Inferior parietal cortex (tissue), 1 donor: ENCODE measurements around the gene ADAMTS1.
A peak's percentile ranks its signal among the peaks of the same experiment; 100 is the strongest.
"Not testable (repeated sequence)": the region's sequence is repeated elsewhere in the genome, so short reads cannot be mapped to it uniquely, and the experiment has no call there.

Experiments used
- DNase-seq: peaks from one replicate; pipeline ENCODE4 v3.0.0-alpha.2; 2016; ENCODE audit errors: extremely low spot score

The ADAMTS1 gene

DNA sequence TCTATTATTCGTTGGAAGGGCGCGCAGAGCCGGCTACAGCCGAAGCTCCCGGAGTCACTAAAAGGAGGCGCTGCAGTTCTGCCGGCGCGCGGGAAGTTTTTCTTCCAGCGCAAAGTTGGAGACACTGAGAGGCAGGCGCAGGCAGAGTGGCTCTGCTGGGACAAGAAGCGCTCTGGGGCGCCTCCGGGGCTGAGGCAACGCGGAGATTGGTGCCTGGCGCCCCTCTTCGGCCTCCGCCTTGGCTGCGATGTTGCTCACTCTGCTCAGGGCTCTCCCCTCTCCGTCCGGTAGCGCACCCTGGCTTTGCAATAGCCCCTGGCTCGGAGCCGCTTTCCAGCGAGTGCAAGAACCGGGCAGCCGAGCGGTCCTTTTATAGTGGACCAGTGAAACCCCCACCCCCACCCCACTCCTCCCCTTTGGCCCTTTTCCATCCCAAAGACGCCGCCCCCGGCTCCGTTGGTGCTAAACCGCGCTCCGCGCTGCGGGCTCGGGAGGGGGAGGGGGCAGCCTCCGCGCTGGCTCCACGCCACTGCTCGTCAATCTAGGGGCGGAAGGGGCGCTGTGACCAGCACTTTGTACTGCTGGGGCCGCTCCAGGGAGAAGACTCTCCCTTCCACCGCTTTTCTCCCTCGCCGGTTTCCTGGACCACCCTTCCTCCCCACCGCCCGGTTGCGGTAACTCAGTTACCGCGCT is at the start of gene ADAMTS1:
Gene ADAMTS1, minus strand, starts transcription at position 344 of the 693 bp plus-strand sequence. CDS start 455 bp downstream, outside the sequence.
- DNase-seq: peak; percentile 87

DNA sequence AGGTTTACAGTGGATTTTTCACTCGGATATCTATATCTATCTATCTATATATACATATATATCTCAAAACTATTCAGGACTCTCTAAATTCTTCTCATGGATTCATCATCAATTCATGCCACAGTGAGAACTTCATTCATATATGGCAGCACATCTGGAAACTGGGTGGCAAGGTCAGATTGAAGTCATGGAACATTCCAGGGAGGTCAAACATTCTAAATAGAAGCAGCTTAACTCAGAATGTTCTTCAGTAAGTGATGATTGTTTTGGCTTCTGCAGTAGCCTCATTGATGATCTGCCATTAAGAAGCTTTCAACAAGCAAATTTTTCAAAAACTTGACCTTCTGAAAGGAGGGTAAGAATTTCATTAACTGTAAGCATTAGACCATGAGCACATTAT is 46.9 kb upstream of the ADAMTS1 start:
- DNase-seq: no peak

DNA sequence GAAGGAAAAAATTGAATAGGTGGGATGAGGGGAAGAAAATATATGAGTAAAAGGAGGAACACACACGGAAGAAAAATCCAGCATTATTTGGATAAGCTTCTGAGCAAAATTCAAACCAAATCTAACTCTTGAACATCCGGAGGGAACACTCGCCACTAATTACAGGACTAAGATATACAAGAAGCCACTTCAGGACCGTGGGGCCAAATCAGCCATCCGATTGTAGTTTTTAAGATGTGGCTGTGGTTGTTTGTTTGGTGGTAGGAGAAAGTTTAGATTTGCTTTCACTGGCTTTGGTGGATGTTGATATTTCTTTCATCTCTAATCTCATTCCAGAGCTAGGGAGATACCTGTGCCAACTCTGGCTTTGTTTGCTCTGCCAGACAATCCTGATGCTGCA is 43.7 kb upstream of the ADAMTS1 start:
- no peak for DNase-seq

DNA sequence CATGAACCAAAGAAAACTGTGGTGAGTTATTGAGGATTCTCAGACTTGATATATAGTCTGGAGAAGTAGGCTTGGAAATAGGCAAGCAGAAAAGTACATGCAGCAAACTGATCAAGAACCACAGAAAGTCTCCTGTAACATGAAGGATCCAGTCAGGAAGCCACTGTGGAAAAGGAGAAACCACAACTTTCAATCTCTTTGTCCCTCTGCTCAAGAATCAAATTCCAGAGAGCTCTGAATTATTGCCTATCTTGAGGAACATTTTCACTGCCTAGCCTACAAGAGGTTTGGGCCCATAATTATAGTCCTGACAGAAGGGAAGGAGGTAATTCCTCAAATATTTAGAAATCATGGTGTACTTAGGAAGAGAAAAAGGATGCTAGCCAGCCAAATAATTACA is 43.0 kb upstream of the ADAMTS1 start:
- DNase-seq: no peak

DNA sequence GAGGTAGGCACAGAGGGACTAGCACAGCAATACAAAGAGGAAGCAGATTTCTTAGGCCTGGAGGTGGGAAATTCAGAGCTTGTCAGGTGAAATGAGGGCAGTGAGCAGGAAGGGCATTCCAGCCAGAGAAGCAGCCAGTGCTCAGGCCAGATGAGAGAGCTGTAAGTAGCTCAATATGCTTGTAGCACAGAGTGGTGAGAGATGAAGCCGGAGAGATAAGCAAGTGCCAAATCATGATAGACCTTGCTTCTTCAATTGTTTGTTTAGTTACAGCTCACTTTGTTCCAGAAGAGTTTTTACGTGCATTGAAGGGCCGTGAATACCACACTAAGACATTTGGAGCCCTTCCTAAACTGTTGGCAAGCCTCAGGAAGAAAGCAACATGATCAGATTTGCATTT is 42.0 kb upstream of the ADAMTS1 start:
- DNase-seq: no peak

DNA sequence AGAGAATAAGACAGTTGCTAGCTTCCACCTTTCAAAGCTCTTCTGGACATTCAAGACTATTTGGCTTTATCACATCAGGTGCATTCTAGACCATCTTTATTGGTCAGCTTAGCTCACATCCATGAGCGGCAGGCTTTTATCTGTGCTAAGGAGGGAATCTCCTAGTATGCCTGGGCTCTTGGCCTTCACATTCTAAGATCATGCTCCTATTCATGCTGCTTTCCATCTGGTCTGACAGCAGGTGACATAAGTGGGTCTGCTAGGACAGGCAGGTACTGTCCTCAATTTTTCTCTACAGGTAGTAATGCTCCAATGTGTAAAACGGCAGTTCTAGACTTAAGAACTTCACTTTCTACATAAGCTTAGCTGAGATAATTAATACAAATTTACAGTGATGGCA is 39.2 kb upstream of the ADAMTS1 start:
- no peak for DNase-seq

DNA sequence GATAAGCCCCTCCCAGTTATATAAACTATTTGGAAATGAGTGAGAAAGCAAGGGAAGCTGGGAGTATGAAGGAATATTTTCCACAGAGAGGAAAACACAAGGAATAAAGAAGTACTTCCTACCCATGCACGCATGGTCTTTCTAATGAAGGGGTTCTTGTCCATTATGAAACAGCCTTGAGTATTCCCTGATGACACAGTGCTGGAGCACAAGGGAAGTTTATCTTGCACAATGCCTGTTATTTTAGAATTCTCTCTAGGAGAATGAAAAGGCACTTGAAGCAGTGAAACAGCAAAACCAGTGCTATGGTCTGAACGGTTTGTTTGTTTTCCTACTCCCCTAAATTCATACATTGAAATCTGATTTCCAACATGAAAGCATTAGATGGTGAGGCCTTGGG is 38.6 kb upstream of the ADAMTS1 start:
- DNase-seq: no peak

DNA sequence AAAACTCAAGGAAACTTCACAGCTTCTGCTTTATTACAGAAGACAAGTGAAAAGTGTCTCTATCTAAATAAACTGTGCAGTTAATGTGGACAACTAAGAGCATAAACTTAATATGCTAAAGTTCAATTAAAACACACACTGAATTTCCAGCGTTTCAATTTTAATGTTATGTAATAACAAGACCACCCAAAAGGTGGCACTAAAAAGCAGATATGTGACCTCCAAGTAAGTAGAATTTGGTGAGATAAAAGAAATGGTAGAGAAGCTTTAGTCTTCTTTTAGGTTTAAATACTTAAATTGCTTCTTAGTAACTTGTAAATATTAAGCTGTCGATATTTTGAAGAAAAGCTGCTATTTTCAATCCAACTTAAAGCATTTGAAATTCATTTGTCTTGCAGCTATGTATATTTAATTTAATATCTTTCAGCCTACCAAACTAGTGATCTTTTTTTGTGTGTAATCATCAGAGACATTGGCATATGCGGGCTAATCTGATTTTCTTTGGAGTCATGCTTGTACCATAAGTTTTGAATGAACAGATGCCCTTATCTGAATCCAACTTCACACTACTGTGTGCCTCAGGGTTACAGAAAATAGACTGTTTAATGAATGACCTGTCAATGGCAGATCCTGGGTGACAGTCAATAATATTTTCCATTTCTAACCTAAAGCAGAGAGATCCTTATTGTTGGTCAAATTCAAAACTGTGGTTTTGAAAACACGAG is 36.5 kb upstream of the ADAMTS1 start:
- peak; percentile 5 for DNase-seq

DNA sequence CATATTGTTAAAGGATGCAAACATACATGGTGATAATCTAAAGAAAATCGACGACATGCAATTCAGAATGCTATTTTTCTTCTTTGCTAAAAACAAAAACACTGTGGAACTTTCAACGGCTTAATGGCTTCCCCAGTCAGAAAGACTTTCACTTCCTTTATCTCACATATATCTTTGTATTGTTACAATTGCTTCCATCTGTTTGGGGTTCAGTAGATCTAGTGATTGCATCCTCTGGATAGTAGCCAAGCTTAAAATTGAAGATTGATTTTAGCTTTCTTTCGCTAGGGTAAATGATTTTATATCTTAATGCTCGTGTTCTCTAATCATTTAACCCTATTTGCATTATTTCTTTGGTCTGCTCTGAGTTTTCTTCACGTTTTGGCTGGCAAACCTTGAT is 31.8 kb upstream of the ADAMTS1 start:
- DNase-seq: no peak

DNA sequence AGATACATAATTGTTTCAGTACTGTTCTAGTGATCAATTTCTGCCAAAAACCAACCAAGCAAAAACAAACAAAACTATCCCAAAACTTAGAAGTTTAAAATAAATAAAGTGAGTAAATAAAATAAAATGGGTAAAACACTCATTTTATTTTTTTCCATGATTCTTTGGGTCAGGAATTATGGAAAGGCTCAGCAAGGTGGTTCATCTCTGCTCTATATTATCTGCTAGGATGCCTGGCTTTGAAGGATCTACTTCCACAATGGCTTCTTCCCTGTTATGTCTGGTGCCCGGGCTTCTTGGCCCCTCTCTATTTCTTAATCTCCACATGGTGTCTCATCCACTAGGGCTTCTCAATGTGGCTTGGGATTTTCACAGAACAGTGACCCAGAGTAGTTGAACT is 29.1 kb upstream of the ADAMTS1 start:
- DNase-seq: no peak

DNA sequence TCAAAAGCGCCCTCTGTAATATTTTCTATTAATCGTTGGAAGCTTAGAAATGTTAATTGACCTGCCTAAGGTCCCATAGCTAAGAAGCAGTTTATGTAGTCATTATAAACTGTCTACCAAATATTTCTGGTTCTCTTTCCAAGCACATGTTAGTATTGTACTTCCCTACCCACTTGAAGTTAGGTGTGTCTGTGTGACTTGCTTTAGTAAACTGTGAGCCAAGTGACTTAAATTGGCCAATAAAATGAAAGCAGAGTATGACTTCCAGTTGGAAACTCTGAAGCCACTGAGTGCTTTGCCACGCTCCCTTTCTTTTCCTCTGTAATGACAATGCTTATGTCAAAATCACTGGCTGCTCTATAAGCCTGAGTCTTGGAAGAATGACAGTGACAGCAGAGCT is 20.6 kb upstream of the ADAMTS1 start:
- no peak for DNase-seq

DNA sequence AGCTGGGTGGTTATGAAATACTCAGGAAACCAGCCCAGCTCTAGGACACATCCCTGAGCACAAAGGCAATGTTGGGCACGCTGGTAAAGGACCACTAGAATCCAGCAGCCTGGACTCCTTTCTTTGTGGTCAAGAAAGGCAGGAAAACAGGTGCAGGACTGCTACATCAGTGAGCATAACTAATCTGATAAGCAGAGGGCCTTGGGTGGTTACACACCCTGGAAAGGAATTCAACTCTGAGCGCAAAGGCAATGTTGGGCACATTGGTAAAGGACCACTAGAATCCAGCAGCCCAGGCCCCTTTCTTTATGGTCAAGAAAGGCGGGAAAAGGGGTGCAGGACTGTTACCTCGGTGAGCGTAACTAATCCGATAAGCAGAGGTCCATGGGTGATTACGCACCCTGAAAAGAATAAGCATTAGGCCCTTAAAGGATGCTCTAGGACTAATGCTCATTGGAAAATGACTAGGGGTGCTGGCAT is 11.7 kb upstream of the ADAMTS1 start:
- DNase-seq: not testable (repeated sequence)

DNA sequence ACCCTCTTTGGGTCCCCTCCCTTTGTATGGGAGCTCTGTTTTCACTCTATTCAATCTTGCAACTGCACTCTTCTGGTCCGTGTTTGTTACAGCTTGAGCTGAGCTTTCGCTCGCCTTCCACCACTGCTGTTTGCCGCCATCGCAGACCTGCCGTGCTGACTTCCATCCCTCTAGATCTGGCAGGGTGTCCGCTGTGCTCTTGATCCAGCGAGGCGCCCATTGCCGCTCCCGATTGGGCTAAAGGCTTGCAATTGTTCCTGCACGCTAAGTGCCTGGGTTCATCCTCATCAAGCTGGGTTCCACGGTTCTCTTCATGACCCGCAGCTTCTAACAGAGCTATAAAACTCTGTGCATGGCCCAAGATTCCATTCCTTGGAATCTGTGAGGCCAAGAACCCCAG is 9.5 kb upstream of the ADAMTS1 start:
- not testable (repeated sequence) for DNase-seq

DNA sequence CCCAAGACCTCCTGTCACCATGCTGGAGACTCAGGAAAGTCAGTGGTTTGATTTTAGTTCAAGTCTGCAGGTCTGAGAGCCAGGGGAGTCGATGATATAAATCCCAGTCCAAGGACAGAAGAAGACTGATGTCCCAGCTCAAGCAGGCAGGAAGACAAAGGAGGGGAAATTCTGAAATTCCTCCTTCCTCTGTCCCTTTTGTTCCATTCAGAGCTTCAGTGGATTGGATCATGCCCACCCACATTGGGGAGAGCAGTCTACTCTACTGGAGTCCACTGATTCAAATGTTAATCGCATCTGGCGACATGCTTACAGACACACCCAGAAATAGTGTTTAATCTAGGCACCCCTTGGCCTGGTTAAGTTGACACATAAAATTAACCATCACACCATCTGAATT is 7.2 kb upstream of the ADAMTS1 start:
- no peak for DNase-seq

DNA sequence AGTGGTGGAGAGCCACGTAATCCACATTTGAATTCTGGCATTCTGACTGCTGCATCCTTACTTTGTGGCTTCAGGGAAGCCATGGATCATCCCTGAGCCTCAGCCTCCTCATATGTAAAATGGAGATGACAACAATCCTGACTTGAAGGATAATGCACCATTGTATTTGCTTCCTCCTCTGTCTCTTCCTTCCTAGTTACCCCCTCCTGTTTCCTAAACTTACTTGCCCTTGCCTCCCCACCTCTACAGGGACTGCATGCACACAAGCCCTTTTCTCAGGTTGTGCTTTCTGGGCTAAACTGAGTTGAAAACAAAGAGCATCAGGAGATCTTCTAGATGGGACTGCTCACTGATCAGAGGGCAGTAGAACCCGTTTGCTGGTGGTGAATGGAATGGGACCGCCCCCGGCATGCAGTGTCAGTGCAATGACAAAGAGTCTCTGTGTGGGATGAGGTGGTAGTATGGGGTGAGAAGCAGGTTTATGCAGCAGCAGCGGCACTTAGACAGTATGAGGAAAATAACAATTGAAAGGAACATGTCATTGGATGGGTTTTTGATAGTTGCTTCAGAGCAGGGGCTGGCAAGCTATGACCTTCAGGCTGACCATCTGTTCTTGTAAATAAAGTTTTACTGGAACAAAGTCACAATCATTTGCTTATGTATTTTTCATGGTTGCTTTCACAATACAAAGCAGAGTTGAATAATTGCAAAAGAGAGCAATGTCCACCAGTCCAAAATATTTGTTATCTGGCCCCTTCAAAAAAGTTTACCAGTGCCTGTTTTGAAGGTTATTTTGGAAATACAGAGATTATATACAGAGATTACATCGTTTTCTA is 6.1 kb upstream of the ADAMTS1 start:
- DNase-seq: no peak

DNA sequence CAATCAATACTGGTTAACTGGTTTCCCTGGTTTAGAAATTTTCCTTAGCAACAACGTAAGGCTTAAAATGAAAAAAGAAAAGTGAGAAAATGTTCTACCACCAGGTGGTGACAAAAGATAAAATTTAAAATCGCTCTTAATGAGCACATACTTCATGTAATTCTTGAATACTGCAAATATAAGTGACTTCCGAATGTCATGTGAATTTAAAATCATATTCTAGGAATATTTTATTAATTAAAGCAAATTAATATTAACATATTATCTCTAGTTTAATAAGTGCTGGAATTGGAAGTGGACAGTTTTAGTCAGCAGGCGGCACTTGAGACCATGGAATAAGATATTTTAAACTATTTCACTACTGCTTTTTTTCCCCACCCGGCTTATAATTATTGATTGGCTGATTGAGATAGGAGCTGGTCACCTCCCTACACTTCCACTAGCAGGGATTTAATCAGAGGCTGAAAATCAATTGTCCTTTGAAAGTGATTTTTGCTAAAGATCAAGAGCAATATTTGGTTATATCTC is 5.0 kb upstream of the ADAMTS1 start:
- peak; percentile 93 for DNase-seq

DNA sequence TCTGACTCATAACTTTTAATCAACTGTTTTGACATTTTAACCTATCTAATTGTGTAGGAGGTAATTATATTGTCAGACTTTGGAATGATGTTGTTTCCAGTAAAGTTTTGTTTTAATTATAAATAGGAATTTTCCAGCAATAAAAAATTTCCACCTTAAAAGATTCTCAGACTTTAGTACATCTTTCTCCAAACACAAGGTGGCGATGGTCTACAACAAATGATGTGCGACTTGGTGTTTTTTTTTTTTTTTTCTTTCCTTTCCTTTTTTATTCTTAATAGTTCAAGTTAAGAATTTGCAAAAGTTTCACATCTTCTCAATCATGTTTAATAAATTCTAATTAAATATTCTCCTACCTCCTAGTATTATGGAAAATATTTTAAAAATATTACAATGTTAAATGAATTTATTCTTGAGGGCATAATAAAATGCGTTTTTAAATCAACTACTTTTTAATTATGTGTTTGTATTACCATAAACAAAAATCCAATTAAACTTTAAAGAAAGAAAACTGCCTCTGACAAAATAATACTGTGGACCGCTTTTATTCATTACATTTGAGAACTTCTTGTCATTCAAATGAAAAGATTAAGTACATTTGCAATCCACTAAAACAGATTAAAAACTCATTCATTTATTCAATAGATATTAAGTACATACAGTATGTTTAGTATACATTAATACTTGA is 4.4 kb upstream of the ADAMTS1 start:
- peak; percentile 84 for DNase-seq

DNA sequence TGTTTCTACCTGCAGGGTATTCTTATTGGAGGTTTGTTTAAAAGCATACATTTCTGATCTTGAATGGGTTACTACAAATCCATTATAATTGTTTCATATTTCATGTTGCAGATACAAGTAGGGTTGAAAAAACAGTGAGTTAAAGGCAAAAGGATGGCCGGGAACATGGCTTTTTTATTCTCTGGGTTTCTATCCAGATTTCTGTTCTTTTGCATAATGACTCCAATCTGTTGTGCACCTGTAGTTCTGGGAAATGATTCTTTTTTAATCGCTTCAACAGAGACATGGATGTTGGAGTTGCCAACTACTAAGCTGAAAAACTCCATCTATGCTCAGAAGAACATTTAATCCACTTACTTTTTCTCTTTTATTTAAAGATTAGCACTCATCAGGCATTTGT is 2.7 kb upstream of the ADAMTS1 start:
- no peak for DNase-seq

DNA sequence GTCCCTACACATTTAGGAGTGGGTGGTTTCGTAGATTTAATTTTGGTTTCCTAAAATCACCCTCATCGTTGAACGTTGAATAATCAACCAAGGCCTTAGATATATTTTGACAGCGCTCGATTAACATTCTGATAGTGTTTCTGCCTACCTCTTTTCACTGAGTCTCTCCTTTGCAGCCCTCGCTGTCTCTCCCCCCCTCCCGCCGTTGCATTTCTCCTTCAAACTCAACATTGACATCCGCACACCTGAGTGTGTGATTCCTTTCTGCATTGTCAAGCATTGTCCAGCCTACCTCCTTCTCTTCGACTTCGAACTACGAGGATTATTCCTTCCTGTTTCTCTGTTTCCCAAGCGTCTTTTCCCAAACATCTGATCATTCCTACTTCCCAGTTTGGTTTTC is 1.8 kb upstream of the ADAMTS1 start:
- no peak for DNase-seq

DNA sequence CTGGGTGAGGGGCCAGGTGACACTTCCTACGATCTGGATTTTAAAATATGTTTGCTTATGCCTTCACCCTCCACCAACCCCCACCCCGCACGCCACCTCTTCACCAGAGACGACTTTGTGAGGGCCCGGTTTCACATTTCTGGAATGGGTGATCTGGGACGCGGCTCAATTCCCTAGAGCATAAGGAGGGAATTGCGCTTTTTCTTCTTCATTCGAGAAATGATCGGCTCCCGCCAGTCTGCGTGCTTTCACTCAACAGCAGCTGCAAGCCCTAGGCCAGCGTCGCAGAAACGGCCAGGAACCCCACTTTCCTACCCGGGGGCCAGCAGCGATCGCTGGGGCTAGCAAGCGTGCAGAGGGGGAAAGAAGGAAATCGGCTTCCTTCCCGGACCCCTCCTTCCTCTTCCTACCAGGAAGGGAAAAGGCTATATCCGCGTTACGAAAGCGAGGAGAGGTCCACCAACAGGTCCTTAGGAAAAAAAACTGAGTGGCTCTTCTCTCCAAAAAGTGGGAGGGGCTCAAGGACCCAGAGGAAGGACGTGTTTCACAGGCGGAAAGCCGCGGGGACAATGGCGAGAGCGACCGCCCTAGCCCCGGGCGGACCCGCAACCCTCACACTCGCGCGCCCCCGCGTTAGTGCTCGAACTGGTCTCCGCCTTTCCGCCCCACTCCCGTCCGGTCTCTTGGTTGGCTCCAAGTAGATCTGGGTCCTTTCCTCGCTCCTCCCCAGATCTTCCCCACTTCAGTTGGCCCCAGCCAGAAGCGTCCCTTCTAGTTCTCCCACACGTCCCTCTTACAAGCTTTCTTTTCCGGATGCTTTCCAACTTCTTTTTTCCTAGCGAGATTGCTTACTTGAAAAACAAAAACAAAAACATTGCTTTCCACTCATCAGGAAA is 1.1 kb upstream of the ADAMTS1 start:
- peak; percentile 71 for DNase-seq

DNA sequence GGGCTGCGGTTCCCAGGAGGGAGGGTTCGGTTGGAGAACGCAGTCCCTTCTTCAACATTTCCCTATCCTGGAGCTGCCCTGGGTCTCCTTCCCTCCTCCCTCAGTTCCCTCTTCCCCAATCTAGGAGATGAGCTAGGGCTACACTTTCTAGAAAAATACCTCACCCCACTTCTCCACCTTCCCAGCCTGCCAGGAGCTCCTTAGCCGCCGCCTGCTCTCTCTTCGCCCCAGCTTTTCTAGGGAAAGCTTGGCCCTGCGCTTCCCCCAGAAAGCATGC is 488 bp upstream of the ADAMTS1 start:
- no peak for DNase-seq
